Measurements from ENCODE around the gene DUSP15.
"Not testable (repeated sequence)": the region's sequence is repeated elsewhere in the genome, so short reads cannot be mapped to it uniquely, and the experiment has no call there.

The DUSP15 gene

DNA sequence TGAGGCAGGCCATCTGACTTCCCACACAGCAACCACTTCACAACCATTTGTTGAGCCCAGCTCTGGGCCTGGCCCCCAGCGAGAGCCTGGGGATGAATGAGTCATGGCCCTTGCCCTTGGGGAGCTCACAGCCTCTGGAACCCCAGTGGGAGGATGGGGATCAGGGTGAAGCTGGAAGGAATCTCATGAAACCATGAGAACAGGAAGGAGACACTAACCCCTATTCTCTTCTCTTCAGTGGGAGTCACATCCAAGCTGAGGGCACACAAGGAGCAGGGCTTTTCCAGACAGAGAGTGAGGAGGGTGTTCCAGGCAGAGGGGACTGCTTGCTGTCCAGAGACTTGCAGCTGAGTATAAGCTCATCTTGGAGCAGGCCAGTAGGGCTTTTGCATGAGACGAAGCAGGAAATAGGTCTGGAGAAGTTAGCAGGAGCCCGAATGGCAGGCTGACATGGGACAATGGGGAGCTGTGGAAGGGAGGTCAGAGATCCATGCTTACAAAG, 32.4 kb downstream of the DUSP15 start:
- no peak for DNase-seq

DNA sequence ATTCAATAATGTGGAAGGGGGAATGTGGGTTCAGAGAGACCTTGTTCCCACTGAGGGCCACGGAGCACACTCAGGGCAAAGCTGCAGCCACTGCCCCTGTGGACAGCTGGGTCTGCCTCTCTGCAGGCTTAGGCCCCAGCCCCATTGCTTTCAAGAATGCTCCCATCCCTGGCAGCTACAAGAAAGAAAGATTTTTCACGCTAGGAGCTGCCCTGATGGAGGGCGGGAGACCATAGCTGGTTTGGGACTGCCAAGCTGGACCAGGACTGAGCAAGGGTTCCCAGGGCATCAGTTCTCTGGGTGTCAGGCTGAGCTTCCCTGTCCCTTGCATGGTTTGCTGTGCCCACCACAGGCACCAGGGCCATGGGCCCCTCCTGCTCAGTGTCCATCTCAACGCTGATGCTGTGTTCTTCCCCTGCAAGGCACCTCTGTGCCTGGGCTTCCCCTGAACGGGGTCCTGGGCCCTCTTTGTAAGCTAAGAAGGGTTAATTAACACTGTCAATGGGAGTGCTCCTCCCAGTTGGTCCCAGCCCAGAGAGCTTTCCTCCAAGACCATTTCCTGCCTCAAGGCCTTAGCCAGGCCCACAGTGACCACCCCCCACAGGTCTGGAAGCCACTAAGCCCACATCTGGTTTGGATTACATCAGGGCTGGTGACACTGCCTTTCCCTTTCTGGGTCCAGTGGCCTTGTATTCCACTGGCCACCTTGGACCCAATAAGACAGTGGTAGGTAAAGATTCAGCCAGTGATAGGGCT, 33.3 kb downstream of the DUSP15 start:
- no peak for DNase-seq

DNA sequence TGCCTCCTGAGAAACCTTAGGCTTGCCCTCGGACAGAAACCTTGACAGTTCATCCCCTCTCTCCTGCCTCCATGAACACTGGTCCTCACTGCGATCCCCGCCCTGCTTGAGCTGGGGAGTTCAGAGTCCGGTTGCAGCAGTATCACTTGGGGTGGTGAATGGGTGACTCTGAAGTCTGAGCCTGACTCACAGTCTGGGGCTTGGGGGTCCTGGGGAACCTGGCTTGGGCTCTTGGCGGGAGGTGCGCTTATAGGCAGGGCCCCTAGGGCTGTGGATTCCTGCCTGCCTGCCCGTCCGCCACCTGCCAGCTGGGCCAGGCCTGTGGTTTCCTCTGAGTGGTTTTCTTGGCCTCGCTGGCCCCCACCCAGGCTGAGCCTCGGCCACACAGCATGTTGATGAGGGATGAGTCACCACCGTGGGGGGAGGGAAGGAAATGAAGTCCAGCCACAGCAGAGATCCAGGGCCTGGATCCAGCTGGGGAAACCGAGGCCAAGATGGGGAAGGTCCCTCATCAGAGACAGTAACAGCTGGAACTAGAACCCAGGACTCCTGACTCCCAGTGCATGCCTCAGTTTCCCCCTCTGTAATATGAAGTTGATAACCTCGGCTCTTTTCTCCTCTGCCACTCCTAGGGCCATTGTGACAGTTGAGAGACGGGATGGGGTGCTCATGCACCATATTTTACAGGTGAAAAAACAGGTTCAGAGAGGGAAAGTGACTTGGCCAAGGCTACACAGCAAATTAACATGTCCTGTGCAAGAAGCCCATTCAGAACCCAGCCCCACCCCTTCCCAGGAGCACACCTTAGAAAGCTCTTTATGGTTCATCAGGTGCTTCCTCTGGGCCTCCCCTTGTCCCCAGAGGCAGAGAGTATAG, 34.1 kb downstream of the DUSP15 start:
- no peak for DNase-seq

DNA sequence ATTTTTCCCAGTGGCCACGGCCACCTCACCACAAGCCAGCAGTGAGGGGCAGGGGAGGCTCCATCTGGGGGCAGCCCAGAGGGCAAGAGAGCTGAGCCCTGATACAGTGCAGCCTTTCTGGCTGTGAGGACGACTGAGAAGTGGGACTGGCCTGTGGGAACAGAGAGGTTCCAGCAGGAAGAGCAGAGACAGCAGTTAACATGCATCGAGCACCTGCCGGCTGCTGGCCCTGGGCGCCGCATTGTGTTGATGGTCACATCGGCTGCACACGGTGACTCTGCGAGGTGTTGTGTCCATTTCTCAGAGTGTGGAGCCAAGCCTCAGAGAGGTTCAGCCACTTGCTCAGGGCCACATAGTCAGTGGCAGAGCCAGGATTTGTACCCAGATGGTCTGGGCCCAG, 34.8 kb downstream of the DUSP15 start:
- DNase-seq = no peak

DNA sequence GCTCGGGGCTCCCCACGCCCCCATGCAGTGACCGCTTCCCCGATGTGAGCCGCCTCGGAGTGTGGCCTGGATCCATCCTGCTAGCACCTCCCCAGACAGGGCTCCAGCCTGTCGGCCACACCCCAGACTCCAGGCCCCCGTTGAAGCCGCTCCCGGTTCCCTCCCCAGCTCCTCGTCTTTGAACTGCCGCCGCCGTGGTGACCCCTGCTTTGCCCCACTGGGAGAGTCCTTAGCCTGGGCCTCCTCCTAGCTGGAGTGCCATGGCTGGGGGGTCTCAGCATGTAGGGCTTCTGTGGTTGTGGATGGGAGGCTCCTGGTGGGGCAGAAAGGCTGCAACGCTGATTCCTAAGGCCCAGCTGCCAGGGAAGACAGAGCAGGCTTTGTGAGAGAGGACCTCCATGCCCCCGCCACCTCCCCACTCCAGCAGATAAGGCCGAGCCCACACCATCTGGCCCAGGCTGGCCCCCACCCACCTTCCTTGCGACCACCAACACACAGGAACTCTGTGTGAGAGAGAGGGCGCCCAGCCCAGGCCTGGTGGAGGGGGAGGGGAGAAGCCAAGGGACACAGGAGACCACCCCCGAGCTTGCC, 36.3 kb downstream of the DUSP15 start:
- no peak for DNase-seq

DNA sequence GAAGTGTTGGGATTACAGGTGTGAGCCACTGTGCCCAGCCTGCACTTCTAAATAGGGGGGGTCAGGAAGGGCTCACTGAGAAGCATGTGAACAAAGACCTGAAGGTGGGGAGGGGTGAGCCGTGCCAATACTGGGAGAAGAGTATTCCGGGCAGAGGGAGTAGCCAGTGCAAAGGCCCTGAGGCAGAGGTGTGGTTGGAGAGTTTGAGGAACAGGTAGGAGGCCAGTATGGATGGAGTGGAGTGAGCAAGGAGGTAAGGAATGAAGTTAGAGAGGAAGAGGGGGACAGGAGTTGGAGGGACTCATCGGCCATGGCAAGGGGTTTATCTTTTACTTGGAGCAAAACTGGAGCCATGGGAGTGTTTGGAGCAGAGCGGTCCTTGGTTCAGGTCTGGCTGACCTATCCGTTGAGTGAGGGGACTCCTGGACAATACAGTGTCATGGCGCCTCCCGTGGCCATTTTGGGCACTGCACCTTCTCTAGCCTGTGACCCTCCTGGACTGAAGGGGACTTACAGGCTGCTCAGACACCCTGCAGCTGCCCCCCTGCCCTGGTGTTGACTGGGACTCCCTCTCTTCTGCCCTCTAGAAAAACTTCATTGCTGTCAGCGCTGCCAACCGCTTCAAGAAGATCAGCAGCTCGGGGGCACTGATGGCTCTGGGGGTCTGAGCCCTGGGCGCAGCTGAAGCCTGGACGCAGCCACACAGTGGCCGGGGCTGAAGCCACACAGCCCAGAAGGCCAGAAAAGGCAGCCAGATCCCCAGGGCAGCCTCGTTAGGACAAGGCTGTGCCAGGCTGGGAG, 37.0 kb downstream of the DUSP15 start:
- DNase-seq = peak in 1 of 2 experiments; percentile 14

DNA sequence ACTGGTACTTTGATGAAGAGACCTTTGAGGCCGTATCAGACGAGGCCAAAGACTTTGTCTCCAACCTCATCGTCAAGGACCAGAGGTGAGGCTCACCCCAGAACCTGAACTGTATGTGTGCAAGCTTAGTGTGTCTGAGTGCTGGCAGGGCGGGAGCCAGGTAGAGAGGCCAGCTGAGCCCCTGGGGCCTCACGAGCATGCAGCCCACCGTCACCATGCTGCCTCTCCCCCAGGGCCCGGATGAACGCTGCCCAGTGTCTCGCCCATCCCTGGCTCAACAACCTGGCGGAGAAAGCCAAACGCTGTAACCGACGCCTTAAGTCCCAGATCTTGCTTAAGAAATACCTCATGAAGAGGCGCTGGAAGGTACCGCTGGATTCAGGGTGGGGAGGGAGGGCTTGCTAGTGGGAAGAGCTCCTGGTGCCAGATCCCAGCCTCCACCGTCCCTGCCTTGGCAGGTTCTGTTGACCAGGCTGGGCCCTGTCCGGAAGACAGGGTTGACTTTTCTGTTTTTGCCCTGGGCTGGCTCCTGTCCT, 38.5 kb downstream of the DUSP15 start:
- no peak for DNase-seq

DNA sequence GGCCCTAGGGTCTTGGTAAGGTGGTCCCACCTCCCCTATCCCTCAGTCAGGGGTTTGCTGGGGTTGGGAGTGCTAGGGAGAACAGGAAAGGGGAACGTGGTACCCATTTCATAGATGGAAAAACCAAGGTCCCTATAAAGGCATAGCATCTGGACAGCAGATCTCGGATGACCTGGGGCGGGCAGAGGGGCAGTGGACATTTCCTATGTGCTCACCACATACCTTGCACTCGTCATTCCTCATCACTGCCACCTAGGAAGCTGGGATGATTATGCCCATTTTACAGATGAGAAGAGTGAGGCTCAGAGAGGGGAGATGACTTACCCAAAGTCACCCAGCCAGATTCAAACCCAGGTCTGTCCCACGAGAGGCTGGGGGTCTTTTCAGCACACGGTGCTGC, 39.1 kb downstream of the DUSP15 start:
- DNase-seq = no peak

DNA sequence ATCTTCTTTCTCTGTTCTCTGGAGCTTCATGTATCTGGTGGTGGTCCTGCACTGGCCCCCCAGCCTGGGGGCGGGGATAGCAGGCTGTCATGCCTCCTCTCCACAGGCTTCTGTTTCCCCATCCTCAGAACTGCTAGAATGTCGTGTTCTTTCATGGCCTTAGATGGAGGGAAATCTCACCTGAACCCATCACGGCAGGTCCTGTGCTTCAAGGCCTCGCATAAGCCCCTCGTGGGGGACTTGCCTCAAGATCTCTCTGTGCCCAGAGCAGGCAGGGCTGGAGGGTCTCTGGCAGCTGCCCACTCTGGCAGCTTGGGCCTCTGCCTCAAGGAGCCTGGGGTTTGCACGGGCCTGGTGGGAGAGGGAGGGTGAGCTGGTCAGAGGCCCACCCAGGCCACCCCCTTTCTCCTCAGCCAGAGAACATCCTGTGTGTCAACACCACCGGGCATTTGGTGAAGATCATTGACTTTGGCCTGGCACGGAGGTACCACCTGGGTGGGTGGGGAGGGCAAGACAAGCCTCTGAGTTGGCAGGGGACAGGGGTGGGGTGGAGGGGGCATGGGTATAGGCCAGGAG, 39.8 kb downstream of the DUSP15 start:
- DNase-seq = no peak

DNA sequence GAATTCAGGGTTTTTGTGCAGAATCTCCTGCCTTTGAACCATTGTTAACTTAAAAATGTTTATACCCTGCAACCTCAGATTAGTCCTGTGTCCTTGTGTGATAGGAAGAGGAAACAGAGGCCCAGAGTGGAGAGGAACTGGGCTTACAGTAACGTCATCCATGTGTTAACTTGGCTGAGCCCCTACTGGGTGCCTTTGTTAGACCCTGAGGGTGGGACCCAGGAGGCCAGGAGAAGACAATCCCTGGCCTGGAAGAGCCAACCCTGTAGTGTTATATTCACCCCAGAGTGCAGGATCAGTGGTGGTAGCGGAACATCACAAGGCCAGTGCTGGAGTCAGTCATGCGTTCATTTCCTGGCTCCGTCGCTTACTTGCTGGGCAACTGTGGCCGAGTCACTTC, 40.6 kb downstream of the DUSP15 start:
- no peak for DNase-seq

DNA sequence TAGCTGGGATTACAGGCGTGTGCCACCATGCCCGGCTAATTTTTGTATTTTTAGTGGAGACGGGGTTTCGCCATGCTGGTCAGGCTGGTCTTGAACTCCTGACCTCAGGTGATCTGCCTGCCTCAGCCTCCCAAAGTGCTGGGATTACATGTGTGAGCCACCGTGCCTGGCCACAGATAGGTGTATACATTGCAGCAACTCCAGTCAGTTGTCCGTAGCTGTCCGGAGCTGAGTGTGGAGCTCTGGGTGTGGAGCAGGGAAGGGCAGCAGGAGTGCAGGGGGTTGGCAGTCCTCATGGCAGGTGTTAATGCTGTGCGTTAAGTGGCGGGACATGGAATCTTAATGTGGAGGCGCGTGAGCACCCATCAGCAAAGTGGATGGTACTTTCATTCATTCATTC, 42.3 kb downstream of the DUSP15 start:
- not testable (repeated sequence) for DNase-seq

DNA sequence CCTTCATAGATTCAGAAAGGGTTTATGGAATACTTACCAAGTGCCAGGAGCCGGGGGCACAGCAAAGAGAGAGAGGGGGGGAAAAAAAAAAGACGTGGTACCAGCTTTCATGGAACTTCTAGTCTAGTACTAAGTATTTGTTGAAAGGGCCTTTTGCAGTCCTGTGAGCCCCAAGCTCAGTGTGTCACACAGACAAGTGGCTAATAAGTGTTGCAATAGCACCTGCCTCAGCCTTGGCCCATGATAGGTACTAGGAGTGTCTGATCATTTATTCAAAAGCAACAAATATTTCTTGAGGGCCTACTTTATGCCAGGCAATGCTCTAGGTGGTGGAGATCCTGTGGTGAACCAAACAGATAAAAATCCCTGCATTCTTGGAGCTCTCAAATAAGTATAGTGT, 43.3 kb downstream of the DUSP15 start:
- DNase-seq = no peak

DNA sequence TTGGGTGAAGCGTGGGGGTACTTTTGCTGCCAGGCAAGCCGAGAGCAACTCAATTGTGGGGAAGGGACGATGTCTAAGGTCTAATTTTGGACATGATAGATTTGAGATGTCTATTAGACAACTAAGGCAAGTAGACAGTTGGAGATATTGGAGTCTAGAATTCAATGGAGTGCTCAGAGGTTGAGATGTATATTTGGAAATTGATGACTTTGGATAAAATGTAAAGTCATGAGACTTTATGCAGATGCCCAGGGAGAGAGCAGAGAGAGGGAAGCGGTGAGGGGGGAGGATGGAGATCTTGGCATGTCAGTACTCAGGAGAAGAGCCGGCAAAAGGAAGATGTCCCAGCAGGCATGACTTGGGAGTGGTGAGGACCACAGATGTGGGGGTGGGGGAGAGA, 44.3 kb downstream of the DUSP15 start:
- no peak for DNase-seq

DNA sequence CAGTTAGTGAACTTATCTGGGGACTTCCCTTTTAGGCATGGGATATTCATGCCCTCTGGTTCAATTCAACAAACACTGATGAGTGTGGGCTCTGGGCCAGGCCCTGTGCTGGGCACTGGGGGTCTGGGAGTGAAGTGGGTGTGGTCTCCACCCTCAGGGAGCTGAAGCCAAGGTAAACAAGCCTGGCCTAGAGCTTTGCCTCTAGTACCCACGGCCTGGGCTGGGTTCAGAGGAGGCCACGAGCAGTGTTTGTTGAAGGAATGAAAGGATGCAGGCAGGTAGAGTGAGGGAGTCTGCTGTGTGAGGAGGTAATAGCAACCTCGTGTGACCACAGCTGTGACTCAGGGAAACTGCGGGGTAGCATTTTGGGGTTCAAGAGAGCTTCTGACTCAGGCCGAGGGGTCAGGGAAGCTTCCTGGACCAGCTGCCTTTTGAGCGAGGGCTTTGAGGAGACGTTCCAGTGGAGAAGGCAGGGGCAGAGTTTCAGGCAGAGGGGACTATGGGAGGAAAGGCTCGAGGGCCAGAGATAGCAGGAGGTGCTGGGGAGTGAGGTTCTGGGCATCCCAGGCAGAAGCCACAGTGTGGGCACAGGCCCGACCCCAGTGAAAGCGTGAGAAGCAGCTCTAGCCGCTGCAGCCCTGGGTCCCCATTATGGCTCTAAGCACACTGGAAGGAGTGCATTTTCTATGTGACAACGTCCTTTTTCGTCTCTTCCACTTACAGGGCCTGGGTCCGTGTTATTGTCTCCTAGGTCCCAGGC, 45.6 kb downstream of the DUSP15 start:
- no peak for DNase-seq

DNA sequence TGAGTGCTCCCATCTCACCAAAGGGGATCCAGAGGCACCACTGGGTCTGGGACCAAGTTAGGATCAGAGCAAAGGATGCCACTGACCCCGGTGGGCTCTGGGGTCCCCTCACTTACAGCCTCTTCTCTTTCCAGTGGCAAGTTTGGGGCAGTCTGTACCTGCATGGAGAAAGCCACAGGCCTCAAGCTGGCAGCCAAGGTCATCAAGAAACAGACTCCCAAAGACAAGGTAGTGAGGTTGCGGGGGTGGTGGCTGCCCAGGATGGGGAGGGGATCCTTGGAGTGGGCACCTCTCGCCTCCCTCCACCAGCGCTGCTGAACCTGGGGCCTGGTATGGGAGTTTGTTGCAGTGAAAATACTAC, 46.2 kb downstream of the DUSP15 start:
- DNase-seq = no peak

DNA sequence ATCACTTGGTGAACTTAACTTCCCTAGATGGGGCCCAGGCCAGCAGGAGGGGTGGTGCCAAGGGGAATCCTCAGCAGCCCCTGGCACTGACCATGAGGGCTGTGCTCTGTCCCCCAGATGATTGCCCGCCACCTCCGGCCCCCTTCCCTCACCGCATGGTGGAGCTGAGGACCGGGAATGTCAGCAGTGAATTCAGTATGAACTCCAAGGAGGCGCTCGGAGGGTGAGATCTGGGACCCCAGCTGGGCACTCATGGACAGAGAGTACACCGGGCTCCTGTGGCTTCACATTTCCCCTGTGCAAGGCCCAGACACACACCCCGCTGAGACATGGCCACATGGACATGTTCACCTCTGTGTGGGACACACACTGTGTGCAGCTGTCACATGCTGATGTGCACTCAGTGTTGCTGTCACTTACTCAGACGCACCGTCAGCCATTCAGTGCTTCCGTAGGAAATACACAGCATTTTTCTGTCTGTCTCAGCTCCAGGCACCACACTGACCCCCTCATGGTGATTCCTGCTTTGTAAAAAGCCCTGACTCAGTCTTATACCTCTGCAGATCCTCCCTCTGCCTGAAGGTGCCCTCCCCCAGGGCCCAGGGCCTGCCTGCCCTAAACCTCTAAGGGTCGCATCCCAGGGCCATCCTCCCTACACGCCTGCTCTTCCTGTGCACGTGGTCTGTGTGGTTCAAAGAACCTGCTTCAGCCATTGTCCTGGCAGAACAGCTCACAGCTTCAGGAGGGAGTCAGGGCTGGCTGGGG, 46.8 kb downstream of the DUSP15 start:
- no peak for DNase-seq

DNA sequence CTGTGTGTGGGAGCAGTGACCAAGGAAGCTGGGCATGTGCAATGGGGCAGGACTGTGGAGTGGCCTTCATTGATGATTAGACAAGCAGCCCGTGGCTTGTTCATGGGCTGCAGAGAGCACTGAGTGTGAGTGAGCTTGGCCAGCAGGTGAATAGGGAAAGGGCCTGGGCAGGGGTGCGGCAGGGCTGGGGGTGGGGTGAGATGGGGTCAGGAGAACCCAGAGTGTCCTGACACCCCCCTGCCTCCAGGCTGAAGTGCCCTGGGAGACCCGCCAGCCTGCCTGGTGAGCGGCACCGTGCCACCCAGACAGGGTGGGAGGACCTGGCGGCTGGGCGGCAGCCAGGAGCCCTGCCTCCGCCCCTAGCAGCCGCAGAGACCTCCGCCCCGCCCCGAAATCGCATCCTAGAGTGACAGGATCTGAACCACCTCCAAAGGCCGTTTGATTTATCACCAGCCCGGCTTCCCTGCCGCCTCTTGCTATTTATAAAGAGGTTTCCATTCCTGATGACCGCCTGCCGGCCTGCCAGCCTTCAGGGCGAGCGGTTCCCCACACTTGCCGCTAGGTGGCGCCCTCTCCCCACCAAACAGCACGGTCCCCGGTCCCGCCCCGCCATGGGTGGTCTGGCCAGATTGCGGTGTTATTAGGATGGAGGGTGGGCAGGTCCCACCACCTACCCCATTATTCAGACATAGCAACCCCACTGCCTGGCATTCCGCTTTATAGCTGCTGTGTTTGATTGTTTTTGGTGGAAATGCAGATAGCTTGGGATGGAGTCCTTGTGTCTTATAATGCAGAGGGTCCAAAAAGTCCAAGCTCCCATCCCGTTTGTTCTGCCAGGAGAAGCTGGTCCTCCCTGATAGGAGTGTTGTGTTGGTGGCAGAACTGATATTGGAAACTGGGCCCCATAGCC, 47.7 kb downstream of the DUSP15 start:
- peak; percentile 58 to 75 for DNase-seq

DNA sequence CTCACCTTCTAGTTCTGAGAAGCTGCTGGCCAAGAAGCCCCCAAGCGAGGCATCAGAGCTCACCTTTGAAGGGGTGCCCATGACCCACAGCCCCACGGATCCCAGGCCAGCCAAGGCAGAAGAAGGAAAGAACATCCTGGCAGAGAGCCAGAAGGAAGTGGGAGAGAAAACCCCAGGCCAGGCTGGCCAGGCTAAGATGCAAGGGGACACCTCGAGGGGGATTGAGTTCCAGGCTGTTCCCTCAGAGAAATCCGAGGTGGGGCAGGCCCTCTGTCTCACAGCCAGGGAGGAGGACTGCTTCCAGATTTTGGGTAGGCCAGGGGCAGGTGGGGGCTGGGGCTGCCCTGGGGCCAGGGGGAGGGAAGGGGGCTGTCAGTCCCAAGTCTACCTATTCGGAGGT, 48.9 kb downstream of the DUSP15 start:
- no peak for DNase-seq

DNA sequence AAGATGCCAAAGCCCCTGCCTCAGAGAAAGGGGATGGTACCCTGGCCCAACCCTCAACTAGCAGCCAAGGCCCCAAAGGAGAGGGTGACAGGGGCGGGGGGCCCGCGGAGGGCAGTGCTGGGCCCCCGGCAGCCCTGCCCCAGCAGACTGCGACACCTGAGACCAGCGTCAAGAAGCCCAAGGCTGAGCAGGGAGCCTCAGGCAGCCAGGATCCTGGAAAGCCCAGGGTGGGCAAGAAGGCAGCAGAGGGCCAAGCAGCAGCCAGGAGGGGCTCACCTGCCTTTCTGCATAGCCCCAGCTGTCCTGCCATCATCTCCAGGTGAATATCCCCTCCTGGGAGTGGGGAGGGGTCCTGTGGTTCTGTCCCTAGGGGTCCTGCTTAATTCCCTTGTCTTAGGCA, 50.1 kb downstream of the DUSP15 start:
- DNase-seq = no peak

All from NCI-H187 (cell line).